Measurements from ENCODE around the gene C1QB. TPM values are rescaled to one million over a fixed set of nuclear protein-coding genes. Genes with fewer than 3 reads are reported as not detected.

C1QB gene
- total RNA-seq, 1 donor = not detected

DNA sequence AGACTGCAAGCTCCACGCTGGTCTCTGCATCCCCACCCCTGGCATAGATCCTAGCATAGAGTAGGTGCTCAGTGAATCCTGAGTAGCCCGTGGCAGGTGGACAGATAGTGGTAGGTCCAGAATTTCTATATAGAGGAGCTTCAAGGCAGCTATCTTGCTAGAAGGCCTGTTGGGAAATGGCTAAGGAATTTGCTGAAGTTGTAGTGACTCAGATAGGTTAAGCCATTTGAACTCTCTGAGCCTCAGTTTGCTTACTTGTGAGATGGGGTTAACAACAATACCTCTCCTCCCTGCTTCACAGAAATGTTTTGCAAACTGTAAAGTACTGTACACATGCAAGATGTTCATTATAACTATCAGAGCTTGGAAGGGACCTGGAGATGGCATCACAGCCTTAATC is 34.2 kb downstream of the C1QB start:
- DNase-seq (ENCODE audit: low read depth) = no peak

DNA sequence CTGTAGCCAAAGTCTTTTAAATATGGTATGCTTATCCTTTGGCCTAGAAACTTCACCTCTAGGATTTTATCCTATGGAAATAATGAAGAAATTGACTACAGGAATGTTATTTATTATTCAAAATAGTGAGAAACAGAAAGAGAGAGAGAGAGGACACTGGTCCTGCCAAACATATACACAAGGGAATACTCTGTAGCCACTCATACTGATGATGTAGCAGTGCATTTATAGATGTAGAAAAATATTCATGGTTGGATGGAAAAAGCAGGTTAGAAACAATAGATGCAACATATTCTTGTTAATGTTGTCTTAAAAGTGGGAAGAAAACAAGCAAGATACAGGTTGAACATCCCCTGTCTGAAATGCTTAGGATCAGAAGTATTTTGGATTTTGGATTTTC is 35.4 kb downstream of the C1QB start:
- no peak for DNase-seq (ENCODE audit: low read depth)
- TF ChIP-seq CTCF (IDR thresholded peaks at IDR 0.05; ENCODE audit: insufficient read depth, low read length) = no peak
- no peak overlapping the region for H3K4me3 ChIP-seq (ENCODE audit: low read depth, low read length)

More for the DNA sequence above, 34.2 kb downstream of the C1QB start:
- TF ChIP-seq CTCF (IDR thresholded peaks at IDR 0.05; ENCODE audit: insufficient read depth, low read length) = no peak
- H3K4me3 ChIP-seq (ENCODE audit: low read depth, low read length) = no peak overlapping the region

- DNase-seq (ENCODE audit: low read depth) = peak; percentile 48
- no peak for TF ChIP-seq CTCF (IDR thresholded peaks at IDR 0.05; ENCODE audit: insufficient read depth, low read length)
Observed at GRCh38 chr1:22689505-22689904, 36.5 kb downstream of the C1QB start.

DNA sequence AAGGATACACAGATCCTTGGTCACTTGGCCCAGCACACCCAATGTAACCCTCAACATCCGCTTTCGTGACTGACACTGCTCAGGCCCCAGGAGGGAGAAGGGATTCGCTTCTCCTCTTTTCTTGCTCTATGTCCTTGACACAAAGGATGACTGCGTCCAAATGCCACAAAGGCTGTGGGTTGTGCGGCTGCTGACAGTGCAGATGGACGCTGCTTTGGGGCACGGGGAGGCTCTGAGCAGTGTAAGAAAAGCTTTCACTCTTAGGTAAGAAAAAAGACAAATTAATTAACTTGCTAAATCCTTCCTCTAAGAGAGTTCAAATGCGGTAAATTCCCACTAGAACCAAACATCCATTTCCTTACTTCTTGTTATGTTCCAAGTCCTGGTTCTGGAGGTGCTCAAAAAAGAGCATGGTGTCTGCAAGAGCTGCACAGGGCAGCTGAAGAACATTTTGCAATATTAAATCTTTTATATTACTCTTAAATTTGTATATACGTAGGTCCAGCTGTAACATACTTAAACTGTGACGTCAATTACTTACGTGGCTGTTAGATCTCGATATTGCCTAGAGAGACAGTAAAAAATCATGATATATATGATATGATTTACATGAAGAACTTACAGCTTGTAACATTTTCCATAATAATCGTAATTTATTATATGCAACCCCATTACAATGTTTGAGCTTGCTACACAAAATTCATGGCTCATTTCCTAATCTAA is 38.2 kb downstream of the C1QB start:
- no peak overlapping the region for H3K4me3 ChIP-seq (ENCODE audit: low read depth, low read length)
- no peak for TF ChIP-seq CTCF (IDR thresholded peaks at IDR 0.05; ENCODE audit: insufficient read depth, low read length)
- DNase-seq (ENCODE audit: low read depth) = no peak

More at GRCh38 chr1:22689505-22689904, 36.5 kb downstream of the C1QB start:
- H3K4me3 ChIP-seq (ENCODE audit: low read depth, low read length) = no peak overlapping the region

DNA sequence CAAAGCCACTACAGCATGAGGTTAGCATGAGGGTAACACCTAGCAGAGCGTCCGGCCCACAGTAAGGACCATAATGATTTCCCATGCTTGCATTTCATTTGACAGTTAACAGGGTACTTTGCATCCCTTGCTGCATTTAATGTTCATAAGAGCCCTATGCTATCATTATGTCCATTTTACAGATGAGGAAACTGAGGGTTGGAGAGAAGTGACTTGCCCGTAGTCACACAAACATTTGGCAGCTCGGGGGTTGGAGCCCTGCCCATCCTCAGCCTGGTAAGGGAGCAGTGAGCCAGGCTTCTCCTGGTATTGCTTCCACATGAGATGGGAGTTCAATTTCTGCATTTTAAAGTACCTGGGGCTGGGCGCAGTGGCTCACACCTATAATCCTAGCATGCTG is 41.1 kb downstream of the C1QB start:
- TF ChIP-seq CTCF (IDR thresholded peaks at IDR 0.05; ENCODE audit: insufficient read depth, low read length) = no peak

GRCh38 chr1:22696610-22697009 is 43.6 kb downstream of the C1QB start:
- H3K4me3 ChIP-seq (ENCODE audit: low read depth, low read length) = no peak overlapping the region
- DNase-seq (ENCODE audit: low read depth) = no peak
- no peak for TF ChIP-seq CTCF (IDR thresholded peaks at IDR 0.05; ENCODE audit: insufficient read depth, low read length)

More for the DNA sequence above, 41.1 kb downstream of the C1QB start:
- no peak overlapping the region for H3K4me3 ChIP-seq (ENCODE audit: low read depth, low read length)
- DNase-seq (ENCODE audit: low read depth) = no peak

DNA sequence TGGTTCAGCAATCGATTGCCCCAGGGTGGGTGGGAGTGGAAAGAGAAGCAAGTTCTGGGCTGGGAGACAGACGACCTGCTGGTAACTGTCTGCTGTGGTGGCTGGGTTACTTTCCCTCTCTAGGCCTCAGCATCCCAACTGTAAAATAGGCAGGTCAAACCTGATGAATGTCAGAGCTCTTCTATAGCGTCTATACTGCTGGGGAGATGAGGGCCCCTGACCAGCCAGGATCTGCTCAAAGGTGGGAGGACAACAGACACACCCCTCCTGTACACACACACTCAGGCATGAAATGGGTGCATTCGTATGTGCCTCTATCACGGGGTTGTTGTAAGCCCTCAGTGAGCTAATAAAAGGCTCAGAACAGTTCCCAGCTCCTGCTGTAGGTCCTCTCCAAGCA is 44.9 kb downstream of the C1QB start:
- H3K4me3 ChIP-seq (ENCODE audit: low read depth, low read length) = no peak overlapping the region
- no peak for DNase-seq (ENCODE audit: low read depth)
- no peak for TF ChIP-seq CTCF (IDR thresholded peaks at IDR 0.05; ENCODE audit: insufficient read depth, low read length)
